ENCODE data around the gene ABHD2. TPM values are rescaled to one million over a fixed set of nuclear protein-coding genes. Genes with fewer than 3 reads are reported as not detected.

ABHD2 gene
- total and polyA plus RNA-seq, 2 donors (not counting 3 experiments of a cell fraction or from before 2014, with no cell fraction given) = 14.0 to 62.2 TPM

GRCh38 chr15:89175617-89176191 lies 87.4 kb downstream of the ABHD2 start:
- TF ChIP-seq CTCF (IDR thresholded peaks at IDR 0.05; ENCODE audit: extremely low read depth in 1 of 2, insufficient read depth in 1 of 2, low read depth in 1 of 2, low read length in 2 of 2) = no peak
- TF ChIP-seq POLR2AphosphoS5 (IDR thresholded peaks at IDR 0.05; ENCODE audit: insufficient read depth, low read depth, low read length) = no peak
- no peak for TF ChIP-seq FOS (IDR thresholded peaks at IDR 0.05; ENCODE audit: borderline replicate concordance, insufficient read depth, low read length)
- TF ChIP-seq JUN (IDR thresholded peaks at IDR 0.05; ENCODE audit: borderline replicate concordance, insufficient read depth, insufficient read length, low read depth) = no peak
- TF ChIP-seq GATA2 (IDR thresholded peaks at IDR 0.05; ENCODE audit: insufficient read depth, insufficient read length, low read depth, low read length) = no peak
- TF ChIP-seq MYC (IDR thresholded peaks at IDR 0.05; ENCODE audit: low read depth, low read length) = no peak
- no peak for TF ChIP-seq EZH2 (IDR thresholded peaks at IDR 0.05; ENCODE audit: borderline replicate concordance, low read depth, low read length, severe bottlenecking)
- TF ChIP-seq MAX (IDR thresholded peaks at IDR 0.05; ENCODE audit: insufficient read depth, insufficient read length) = no peak
- TF ChIP-seq POLR2A (IDR thresholded peaks at IDR 0.05; ENCODE audit: low read depth, low read length) = no peak
- no peaks in the 10 kb centered on the region for H3K27me3 ChIP-seq (ENCODE audit: control insufficient read depth in 2 of 2, insufficient read depth in 2 of 2, low read length in 2 of 2)
- H3K9ac ChIP-seq (replicated peaks; ENCODE audit: extremely low read depth, insufficient read depth, low read length) = no peak overlapping the region
- ChIA-PET CTCF (interaction anchor here (1.1 to 4.7 kb wide), 7 partner anchors 42 to 271 kb away, joined by 3 to 198 read pairs (median 4); no protein-coding TSS in a partner anchor), POLR2A (no interaction called here)
- H3K9me1 ChIP-seq (replicated peaks; ENCODE audit: control insufficient read depth, extremely low read depth, insufficient read depth, low read length) = no peaks in the 10 kb centered on the region
- intact Hi-C loops (cut with micrococcal nuclease) = loop anchor here (2.0 to 10.0 kb wide), 2 partner anchors 279 to 551 kb away; partner anchors contain the start of gene AEN
- BruUV-seq (replicated peaks) = no TSS peak
- FAIRE-seq (no peak), DNase-seq (ENCODE audit: low read depth, low spot score) (no peak)
- H3K4me2 ChIP-seq (ENCODE audit: insufficient read depth, low read length) = no peak overlapping the region
- no peaks in the 10 kb centered on the region for H3K9me3 ChIP-seq (replicated peaks; ENCODE audit: control insufficient read depth, insufficient read depth, low read length)
- H3K36me3 ChIP-seq (ENCODE audit: control insufficient read depth in 2 of 2, extremely low read depth in 1 of 2, insufficient read depth in 2 of 2, low read length in 2 of 2) = peaks cover 0 to 3% of the 10 kb centered on the region in 2 experiments
- no peak overlapping the region for H3K4me3 ChIP-seq (replicated peaks in 1 of 3; ENCODE audit: insufficient read depth in 1 of 3, low read depth in 1 of 3, low read length in 3 of 3)
- H2AFZ ChIP-seq (ENCODE audit: low read depth, low read length) = no peak overlapping the region
- no peaks in the 10 kb centered on the region for H3K79me2 ChIP-seq (ENCODE audit: control insufficient read depth, insufficient read depth, low read length)
- H3K27ac ChIP-seq (ENCODE audit: insufficient read depth, low read depth, low read length) = no peak overlapping the region
- dilution Hi-C loops (cut with MboI; ENCODE audit: extremely low pct_ligation_motif_present, low sequenced_read_pairs) = no loop called here
- peaks cover 8% of the 10 kb centered on the region for H3K4me1 ChIP-seq (ENCODE audit: control insufficient read depth, extremely low read depth, insufficient read depth, low read length)
- no peaks in the 10 kb centered on the region for H4K20me1 ChIP-seq (replicated peaks; ENCODE audit: control insufficient read depth, extremely low read depth, insufficient read depth, low read length)

Measured in endothelial cell of umbilical vein (primary cell).